Measurements from ENCODE around the gene CHST8.

Gene CHST8

GRCh38 chr19:33797802-33798671, 176.3 kb downstream of the CHST8 start:
- no peak for TF ChIP-seq NFIC (IDR thresholded peaks at IDR 0.05)
- no peak for TF ChIP-seq TCF12 (IDR thresholded peaks at IDR 0.05; ENCODE audit: low read depth)
- TF ChIP-seq CREB1 (IDR thresholded peaks at IDR 0.05; ENCODE audit: low read depth) = no peak
- TF ChIP-seq, protein P1, sequence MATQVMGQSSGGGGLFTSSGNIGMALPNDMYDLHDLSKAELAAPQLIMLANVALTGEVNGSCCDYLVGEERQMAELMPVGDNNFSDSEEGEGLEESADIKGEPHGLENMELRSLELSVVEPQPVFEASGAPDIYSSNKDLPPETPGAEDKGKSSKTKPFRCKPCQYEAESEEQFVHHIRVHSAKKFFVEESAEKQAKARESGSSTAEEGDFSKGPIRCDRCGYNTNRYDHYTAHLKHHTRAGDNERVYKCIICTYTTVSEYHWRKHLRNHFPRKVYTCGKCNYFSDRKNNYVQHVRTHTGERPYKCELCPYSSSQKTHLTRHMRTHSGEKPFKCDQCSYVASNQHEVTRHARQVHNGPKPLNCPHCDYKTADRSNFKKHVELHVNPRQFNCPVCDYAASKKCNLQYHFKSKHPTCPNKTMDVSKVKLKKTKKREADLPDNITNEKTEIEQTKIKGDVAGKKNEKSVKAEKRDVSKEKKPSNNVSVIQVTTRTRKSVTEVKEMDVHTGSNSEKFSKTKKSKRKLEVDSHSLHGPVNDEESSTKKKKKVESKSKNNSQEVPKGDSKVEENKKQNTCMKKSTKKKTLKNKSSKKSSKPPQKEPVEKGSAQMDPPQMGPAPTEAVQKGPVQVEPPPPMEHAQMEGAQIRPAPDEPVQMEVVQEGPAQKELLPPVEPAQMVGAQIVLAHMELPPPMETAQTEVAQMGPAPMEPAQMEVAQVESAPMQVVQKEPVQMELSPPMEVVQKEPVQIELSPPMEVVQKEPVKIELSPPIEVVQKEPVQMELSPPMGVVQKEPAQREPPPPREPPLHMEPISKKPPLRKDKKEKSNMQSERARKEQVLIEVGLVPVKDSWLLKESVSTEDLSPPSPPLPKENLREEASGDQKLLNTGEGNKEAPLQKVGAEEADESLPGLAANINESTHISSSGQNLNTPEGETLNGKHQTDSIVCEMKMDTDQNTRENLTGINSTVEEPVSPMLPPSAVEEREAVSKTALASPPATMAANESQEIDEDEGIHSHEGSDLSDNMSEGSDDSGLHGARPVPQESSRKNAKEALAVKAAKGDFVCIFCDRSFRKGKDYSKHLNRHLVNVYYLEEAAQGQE (IDR thresholded peaks at IDR 0.05; ENCODE audit: low read depth) = no peak
- no peak for TF ChIP-seq YY1 (IDR thresholded peaks at IDR 0.05; ENCODE audit: low read depth)

DNA sequence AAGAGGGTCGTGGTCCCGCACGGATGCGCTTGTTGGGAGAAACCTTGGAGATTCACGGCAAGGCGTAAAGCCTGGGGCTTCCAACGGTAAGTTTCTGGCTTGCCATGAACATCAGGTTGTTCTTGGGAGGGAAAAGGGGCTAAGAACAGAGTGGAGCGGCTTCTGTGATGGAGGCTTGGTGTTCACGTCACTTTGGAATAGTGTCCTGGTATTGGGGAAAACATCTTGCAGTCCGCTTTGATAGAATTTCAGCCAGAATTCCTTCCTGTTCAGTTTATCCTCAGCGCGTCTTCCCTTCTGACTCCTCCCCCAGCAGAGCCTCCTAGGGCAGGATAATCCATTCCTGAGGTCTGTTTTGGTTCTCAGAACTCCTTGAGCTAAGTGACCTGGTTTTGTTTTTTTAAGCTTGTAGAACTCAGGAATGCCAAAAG, 176.9 kb downstream of the CHST8 start:
- TF ChIP-seq NFIC (IDR thresholded peaks at IDR 0.05) (no peak), EP300 (IDR thresholded peaks at IDR 0.05; ENCODE audit: borderline replicate concordance) (no peak), YY1 (IDR thresholded peaks at IDR 0.05; ENCODE audit: low read depth) (no peak), CEBPB (IDR thresholded peaks at IDR 0.05) (no peak), MAX (IDR thresholded peaks at IDR 0.05) (no peak), CREB1 (IDR thresholded peaks at IDR 0.05; ENCODE audit: low read depth) (no peak), EGR1 (IDR thresholded peaks at IDR 0.05) (no peak), RAD21 (IDR thresholded peaks at IDR 0.05; ENCODE audit: low read depth) (no peak), TEAD4 (IDR thresholded peaks at IDR 0.05) (no peak), ZBTB7A (IDR thresholded peaks at IDR 0.05; ENCODE audit: low read depth) (no peak), FOXM1 (IDR thresholded peaks at IDR 0.05; ENCODE audit: borderline replicate concordance, low read depth) (no peak), TAF1 (IDR thresholded peaks at IDR 0.05; ENCODE audit: low read depth) (no peak)
- TF ChIP-seq, protein P2, sequence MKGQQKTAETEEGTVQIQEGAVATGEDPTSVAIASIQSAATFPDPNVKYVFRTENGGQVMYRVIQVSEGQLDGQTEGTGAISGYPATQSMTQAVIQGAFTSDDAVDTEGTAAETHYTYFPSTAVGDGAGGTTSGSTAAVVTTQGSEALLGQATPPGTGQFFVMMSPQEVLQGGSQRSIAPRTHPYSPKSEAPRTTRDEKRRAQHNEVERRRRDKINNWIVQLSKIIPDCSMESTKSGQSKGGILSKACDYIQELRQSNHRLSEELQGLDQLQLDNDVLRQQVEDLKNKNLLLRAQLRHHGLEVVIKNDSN (IDR thresholded peaks at IDR 0.05) = no peak

GRCh38 chr19:33799476-33799875, 177.7 kb downstream of the CHST8 start:
- TF ChIP-seq NFIC (IDR thresholded peaks at IDR 0.05) (no peak), RAD21 (IDR thresholded peaks at IDR 0.05; ENCODE audit: low read depth) (no peak), ZBTB7A (IDR thresholded peaks at IDR 0.05; ENCODE audit: low read depth) (no peak), TAF1 (IDR thresholded peaks at IDR 0.05; ENCODE audit: low read depth) (no peak)
- TF ChIP-seq, protein P1 (IDR thresholded peaks at IDR 0.05; ENCODE audit: low read depth) = no peak
- TF ChIP-seq, protein P2 (IDR thresholded peaks at IDR 0.05) = no peak

DNA sequence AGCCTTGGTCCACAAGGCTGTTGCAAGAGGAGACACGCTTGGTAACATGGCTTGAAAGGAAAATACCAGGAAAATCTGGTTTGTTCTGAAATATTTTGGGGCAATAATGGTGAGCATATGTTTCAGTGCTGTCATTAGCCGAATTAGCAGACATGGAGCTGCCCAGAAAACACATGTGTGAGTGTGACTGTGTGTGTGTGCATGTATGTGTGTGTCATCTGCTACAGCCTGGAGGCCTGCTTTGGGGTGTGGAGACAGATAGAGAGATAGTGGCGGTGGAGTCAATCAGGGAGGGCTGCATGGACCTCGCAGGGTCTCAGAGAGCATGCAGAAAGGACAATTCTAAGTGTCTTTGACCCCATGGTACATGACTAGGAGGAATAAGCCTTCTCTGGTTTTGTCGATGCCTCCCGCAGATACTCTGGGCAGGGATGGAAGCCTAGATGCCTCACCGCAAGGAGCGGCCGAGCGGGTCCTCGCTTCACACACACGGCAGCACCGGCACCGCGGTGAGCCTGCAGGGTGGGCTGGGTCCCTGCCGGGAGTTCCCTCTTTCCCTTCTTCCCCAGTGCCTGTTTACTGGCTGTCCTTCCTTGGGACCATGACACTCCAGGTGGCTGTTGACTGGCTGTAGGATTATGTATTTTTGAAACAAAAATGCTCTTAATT, 178.4 kb downstream of the CHST8 start:
- no peak for TF ChIP-seq MAX (IDR thresholded peaks at IDR 0.05)
- TF ChIP-seq CEBPB (IDR thresholded peaks at IDR 0.05) = no peak
- no peak for TF ChIP-seq TCF12 (IDR thresholded peaks at IDR 0.05; ENCODE audit: low read depth)
- TF ChIP-seq EP300 (IDR thresholded peaks at IDR 0.05; ENCODE audit: borderline replicate concordance) = no peak
- no peak for TF ChIP-seq CREB1 (IDR thresholded peaks at IDR 0.05; ENCODE audit: low read depth)
- TF ChIP-seq NFIC (IDR thresholded peaks at IDR 0.05) = no peak
- TF ChIP-seq TEAD4 (IDR thresholded peaks at IDR 0.05) = no peak
- TF ChIP-seq FOXM1 (IDR thresholded peaks at IDR 0.05; ENCODE audit: borderline replicate concordance, low read depth) = no peak
- no peak for TF ChIP-seq RAD21 (IDR thresholded peaks at IDR 0.05; ENCODE audit: low read depth)
- no peak for TF ChIP-seq YY1 (IDR thresholded peaks at IDR 0.05; ENCODE audit: low read depth)
- TF ChIP-seq, protein P2 (IDR thresholded peaks at IDR 0.05) = no peak
- no peak for TF ChIP-seq EGR1 (IDR thresholded peaks at IDR 0.05)
- TF ChIP-seq ZBTB7A (IDR thresholded peaks at IDR 0.05; ENCODE audit: low read depth) = no peak
- TF ChIP-seq, protein P1 (IDR thresholded peaks at IDR 0.05; ENCODE audit: low read depth) = no peak
